Right lobe of liver (tissue), 4 donors: Measurements from ENCODE around the gene LMAN1.

ENCODE experiments used
- CTCF ChIP-seq, 4 donors: fragments of 200-600 bp in 3 of 4; fragments of 450-650 bp in 1 of 4; IDR thresholded peaks; one replicate each; pipeline versions ENCODE4 v1.5.1 to v1.8.0; 2016 to 2022; ENCODE audit warnings: antibody characterized with exemption in 4 of 4, mild to moderate bottlenecking in 2 of 4
- POLR2A ChIP-seq: fragments of 450-650 bp; IDR thresholded peaks from one replicate; pipeline ENCODE4 v1.6.1; 2017; ENCODE audit warnings: antibody characterized with exemption, mild to moderate bottlenecking
- donor health status: DM: no; HTN: no; CAD: no.
- donor health status: DM: no; HTN: no; CAD: no.
- donor health status: DM: no; HTN: yes; CAD: no.

- TF ChIP-seq CTCF (IDR thresholded peaks at IDR 0.05) (no peak), POLR2A (no peak)
These were observed 6.7 kb downstream of the LMAN1 start for GRCh38 chr18:59352250-59352855.
